GM06990 (cell line): ENCODE data around the gene TMEM132C.

Experiments used
- DNase-seq: peaks from one replicate; pipeline ENCODE4 v3.0.0-alpha.2; 2011; ENCODE audit not compliant: insufficient read length; ENCODE audit errors: extremely low read depth
- H3K27me3 ChIP-seq: replicated peaks from 2 replicates; pipeline ENCODE4 v1.6.0; 2011; ENCODE audit warnings: low read length; ENCODE audit not compliant: control insufficient read depth, insufficient read depth
- H3K36me3 ChIP-seq: 2 replicates; pipeline ENCODE4 v1.5.1; 2011; ENCODE audit warnings: low read length; ENCODE audit not compliant: control insufficient read depth, insufficient read depth
- H3K4me3 ChIP-seq: replicated peaks from 2 replicates; pipeline ENCODE4 v1.5.1; 2011; ENCODE audit warnings: low read depth, mild to moderate bottlenecking, control low read depth, low read length
- TF ChIP-seq, protein P1 (sequence below): IDR thresholded peaks from 2 replicates; pipeline ENCODE4 v1.5.1; 2011; ENCODE audit warnings: low read length, control low read depth, mild to moderate bottlenecking, inconsistent platforms; ENCODE audit not compliant: insufficient read depth, poor library complexity, severe bottlenecking

Gene TMEM132C

DNA sequence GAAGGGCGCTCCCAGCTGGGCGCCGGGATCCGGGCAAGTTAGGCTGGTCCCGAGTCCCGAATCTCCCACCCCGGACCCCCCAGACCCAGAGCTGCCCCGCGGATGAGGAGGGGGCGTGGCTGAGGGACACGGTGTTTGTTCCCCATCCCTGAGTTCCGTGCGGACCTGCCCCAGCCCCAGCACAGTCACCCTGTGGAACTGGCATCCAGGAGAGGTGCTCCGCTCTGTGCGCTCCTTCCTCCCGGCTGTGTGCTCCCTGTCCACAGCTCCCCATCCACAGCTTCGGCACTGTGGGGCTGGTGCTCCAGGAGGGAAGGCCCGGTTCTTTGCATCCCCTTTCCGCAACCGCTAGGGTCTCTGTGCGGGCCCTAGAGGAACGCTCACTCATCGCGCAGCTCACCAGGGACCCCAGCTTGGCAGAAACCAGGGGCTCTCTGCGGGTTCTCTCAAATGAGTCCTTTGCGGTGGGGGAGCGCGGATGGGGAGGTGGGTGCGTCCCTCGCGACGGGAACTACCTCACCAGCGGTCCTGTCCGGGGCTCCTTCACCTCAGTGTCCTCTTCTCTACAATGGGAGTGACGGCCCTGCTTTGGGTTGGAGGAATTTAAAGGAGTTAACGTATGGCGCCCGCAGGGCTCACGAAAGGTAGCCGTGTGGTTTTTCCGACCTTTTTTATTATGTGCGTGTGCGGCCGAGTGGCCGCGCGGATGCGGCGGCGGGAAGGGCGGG lies 845 bp downstream of the TMEM132C start:
- Histone ChIP-seq H3K4me3 (no peak overlapping the region), H3K27me3 (no peaks in the 10 kb centered on the region)
- DNase-seq, result no peak

DNA sequence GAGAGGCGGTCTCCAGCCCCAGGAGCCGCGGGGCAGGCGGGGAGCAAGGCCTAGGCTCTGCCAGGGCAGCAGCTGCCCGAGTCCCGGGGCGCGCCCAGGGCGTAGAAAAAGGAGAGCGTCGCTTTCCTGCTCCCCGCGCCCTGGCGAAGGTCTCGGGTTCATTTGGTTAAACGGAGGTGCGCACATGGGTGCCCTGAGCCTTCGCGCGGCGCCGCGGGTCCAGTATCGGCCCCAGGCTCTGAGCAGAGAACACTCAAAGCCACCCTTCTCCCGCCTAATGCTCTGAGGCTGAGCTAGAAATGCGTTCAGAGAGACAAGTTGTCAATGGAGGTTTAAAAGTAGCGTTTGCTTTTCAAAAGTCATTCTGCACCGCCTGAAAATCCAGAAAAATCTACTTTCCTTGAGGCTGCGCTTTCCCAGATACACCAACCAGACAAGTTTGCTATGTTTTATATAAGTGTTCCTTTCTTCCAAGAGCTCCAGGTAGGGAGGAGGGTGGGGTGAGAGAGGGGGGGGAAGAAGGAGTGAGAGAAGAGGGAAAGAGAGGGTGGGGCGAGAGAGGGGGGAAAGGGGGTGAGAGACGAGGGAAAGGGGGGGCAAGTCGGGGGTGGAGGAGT lies 1.5 kb downstream of the TMEM132C start:
- H3K4me3 ChIP-seq, result no peak overlapping the region
- TF ChIP-seq, protein P1, sequence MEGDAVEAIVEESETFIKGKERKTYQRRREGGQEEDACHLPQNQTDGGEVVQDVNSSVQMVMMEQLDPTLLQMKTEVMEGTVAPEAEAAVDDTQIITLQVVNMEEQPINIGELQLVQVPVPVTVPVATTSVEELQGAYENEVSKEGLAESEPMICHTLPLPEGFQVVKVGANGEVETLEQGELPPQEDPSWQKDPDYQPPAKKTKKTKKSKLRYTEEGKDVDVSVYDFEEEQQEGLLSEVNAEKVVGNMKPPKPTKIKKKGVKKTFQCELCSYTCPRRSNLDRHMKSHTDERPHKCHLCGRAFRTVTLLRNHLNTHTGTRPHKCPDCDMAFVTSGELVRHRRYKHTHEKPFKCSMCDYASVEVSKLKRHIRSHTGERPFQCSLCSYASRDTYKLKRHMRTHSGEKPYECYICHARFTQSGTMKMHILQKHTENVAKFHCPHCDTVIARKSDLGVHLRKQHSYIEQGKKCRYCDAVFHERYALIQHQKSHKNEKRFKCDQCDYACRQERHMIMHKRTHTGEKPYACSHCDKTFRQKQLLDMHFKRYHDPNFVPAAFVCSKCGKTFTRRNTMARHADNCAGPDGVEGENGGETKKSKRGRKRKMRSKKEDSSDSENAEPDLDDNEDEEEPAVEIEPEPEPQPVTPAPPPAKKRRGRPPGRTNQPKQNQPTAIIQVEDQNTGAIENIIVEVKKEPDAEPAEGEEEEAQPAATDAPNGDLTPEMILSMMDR, result no peak
- no peaks in the 10 kb centered on the region for H3K36me3 ChIP-seq
- DNase-seq, result no peak
- no peaks in the 10 kb centered on the region for H3K27me3 ChIP-seq

More for the DNA sequence above, 845 bp downstream of the TMEM132C start:
- H3K36me3 ChIP-seq, result no peaks in the 10 kb centered on the region
- TF ChIP-seq, protein P1, result no peak

DNA sequence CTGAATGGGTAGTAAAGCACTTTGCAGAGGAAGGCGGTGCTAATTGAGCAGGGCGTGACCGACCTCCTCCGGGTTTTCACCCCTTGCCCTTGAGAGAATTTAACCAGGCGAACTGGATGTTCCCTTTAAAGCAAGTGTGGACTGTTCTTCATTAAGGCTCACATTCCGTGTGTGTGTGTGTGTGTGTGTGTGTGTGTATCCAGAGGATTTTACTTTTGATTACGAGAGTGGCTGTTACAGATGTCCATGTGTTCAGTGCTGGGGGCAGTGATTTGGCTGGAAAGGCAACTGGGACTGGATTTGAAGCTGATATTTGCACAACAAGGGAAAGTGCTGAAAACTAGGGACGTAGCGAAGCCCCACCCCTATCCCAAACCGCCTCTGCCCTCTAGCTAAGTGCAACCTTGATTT lies 2.2 kb downstream of the TMEM132C start:
- TF ChIP-seq, protein P1, result no peak
- DNase-seq, result no peak
- no peak overlapping the region for H3K4me3 ChIP-seq
- H3K36me3 ChIP-seq, result no peaks in the 10 kb centered on the region
- H3K27me3 ChIP-seq, result no peaks in the 10 kb centered on the region

DNA sequence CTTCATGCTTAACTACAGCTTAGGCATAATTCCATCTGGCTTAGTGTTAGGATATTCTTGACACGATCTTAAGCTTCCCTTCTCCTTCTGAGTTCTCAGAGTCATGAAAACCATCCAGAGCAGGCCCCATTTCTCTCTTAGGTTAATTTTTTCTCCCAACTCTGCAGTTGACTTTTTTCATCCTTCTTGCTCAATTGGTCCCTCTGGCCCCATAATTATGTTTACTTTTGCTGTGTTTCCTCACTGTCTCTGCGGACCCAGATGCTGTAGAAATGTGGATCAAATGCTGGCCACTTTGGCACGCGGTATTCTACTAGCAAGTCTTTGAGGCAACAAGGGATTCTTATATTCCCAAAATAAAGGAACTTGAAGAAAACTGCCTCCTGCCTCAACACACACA lies 9.5 kb downstream of the TMEM132C start:
- no peak overlapping the region for H3K4me3 ChIP-seq
- H3K36me3 ChIP-seq, result no peaks in the 10 kb centered on the region
- no peak for DNase-seq
- no peaks in the 10 kb centered on the region for H3K27me3 ChIP-seq
- TF ChIP-seq, protein P1, result no peak

DNA sequence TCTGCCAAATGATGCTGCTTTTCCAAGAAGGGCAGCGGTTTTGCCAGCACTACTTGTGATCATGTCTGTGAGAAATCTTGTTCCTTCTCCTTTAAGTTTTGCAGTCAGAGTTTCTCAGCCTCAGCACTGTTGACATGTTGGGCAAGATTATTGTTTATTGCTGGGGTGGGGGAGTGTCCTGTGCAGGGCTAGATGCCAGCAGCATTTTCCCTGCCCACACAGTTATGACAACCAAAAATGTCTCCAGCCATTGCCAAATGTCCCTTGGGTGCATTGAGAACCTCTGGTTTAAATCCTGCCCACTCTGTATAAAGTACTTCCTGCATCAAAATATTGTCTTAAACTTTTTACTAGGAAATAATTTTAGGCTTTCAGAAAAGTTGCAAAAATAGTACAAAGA lies 20.0 kb downstream of the TMEM132C start:
- Histone ChIP-seq H3K36me3 (no peaks in the 10 kb centered on the region), H3K27me3 (no peaks in the 10 kb centered on the region), H3K4me3 (no peak overlapping the region)
- DNase-seq, result no peak
- TF ChIP-seq, protein P1, result no peak
